GM19452 (cell line): ENCODE data around the gene TRDN.
"Not testable (repeated sequence)": the region's sequence is repeated elsewhere in the genome, so short reads cannot be mapped to it uniquely, and the experiment has no call there.

Source experiments
- ATAC-seq: cut with Tn5 transposase; IDR thresholded peaks from one replicate; pipeline ENCODE4 v1.9.1; 2021; ENCODE audit not compliant: unreplicated experiment

TRDN gene

DNA sequence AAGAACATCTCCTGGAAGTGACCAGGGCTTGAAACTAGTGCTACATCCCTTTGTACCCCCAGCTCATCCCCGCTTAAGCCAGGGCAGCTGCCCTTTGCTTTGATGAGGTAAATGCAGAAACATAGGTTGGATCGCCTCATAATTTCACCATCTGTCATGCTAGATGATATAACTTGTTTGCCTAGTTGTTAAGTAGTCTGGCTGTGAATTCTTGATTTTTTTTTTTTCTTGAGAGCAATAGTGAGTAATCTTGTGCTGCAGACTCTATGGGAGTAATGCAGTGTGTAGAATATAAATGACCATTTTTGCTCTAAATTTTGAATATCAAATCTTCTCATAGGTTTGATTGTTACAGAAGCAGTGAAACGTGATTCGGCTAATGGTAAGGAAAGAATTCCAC is 4.1 kb downstream of the TRDN start:
- ATAC-seq, result no peak

GRCh38 chr6:123629258-123629941 is 7.3 kb downstream of the TRDN start:
- no peak for ATAC-seq

- ATAC-seq, result no peak
Observed at GRCh38 chr6:123625696-123626095, 11.1 kb downstream of the TRDN start.

DNA sequence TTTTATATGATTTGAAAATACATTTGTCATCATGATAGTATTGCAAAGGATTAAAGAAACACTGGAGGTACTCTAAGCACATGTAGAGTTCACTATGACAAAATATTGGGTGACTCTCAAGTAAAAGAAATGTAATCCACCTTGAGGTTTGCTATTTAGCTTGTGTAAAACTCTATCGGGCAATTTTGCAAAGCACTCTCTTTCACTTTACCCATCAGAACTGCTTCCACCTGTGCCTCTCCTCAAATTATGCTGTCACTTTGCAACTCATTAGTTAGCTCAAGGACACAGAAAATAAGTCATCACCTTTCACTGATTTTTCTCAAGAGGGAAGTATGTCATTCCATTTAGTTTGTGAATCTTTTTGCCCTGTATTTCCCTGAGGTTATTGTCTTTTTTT is 14.0 kb downstream of the TRDN start:
- no peak for ATAC-seq

GRCh38 chr6:123619156-123619555 is 17.6 kb downstream of the TRDN start:
- ATAC-seq, result no peak

DNA sequence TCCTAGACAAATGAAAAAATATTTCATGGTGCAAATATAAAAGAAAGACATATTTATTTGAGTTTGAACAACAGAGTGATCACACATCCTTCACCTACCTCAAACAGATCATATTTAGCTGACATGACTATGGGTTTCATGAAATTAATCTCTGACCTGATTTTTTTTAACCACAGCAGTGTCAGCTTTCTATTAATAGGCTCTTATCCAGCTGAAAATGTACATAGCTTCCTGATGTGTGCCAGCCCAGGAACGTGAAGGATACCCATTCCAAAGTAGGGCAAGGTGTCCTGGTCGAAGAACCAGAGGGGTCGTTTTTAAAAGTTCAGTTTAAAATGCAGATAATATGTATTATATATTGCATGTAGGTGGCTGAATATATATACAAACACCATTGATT is 19.8 kb downstream of the TRDN start:
- no peak for ATAC-seq

- ATAC-seq, result no peak
Observed at GRCh38 chr6:123616016-123616415, 20.7 kb downstream of the TRDN start.

- no peak for ATAC-seq
Observed at GRCh38 chr6:123610779-123611178, 26.0 kb downstream of the TRDN start.

- ATAC-seq, result no peak
Observed at GRCh38 chr6:123604067-123604466, 32.7 kb downstream of the TRDN start.

DNA sequence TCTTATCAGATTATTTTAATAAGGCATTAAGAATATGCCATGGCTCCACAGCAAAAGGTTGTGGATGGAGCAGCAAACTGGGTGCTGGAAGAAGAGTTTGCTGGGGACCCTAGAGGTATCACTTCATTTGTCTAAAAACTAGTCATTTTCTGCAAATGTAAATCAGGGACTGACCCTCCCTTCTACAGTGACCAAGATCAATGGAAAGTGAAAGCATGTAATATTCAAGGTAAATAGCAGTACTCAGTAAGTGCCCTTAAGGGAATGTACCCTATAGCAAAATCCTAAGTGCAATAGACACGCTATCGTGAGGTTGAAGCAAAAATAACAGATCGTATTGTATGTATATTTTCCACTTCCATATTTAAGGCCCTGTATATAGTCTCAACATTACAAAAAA is 38.7 kb downstream of the TRDN start:
- no peak for ATAC-seq

DNA sequence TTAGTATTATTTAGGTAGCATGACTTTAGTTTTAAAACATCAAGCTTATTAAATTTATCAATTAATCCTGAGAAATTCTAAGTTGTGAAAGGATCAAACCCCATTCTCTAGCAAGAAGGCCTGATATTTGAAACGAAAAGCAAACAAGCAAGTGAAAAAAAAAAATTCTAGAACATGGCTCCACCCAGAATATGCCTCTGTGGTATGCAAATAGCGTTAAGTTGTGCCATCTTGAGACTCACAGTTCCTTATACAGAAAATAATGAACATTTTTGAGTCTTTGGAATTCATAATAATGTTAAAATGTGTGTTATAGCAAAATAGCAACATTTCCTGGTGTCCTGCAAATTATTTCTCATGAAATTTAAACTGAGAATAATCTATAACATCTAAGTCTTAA is 42.0 kb downstream of the TRDN start:
- ATAC-seq, result no peak

GRCh38 chr6:123592426-123592825 is 44.3 kb downstream of the TRDN start:
- no peak for ATAC-seq

DNA sequence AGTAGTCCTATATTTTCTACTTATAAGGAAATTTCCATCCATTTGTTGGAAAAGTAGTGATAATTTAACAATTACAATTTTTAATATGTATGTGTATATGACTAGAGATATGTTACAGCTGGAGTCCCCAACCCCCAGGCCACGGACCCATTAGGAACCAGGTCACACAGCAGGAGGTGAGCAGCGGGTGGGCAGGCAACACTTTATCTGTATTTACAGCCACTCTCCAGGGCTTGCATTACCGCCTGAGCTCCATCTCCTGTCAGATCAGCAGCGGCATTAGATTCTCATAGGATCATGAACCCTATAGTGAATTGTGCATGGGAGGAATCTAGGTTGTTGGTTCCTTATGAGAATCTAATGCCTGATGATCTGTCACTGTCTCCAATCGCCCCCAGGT is 46.8 kb downstream of the TRDN start:
- no peak for ATAC-seq

GRCh38 chr6:123589317-123589716 is 47.4 kb downstream of the TRDN start:
- no peak for ATAC-seq

DNA sequence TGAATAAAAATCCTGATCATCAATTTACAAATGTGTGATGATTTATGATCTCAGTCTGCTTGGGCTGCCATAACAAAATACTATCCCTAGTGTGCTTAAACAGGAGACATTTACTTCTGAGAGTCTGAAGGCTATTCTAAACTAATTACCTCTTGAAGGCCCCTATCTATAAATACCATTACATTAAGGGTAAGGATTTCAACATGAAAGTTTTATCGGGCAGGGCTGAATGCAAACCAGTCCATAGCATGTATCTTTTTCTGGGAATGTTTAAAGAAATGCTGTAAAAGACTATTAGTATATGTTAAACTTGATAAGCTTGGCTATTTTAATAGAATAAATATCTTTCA is 48.2 kb downstream of the TRDN start:
- ATAC-seq, result no peak

GRCh38 chr6:123587838-123588545 is 48.8 kb downstream of the TRDN start:
- no peak for ATAC-seq

GRCh38 chr6:123587407-123587806 is 49.3 kb downstream of the TRDN start:
- ATAC-seq, result not testable (repeated sequence)

DNA sequence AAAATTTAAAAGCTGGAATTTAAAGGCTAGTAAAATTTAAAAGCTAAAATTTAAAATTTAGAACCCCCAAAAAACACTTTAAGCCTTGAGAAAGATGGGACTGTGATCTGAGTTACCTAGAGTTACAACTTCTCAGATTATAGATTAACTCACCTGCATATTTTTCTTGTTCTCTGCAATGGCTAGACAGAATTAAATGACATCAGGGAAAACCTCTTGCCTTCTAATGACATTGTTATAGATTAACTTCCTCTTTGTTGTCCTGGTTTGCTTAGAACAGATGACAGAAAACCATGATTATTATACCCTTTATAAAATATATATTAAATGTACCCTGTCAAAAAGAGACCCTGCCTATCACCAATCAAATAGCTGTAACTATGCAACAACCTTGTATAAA is 56.4 kb downstream of the TRDN start:
- ATAC-seq, result no peak

DNA sequence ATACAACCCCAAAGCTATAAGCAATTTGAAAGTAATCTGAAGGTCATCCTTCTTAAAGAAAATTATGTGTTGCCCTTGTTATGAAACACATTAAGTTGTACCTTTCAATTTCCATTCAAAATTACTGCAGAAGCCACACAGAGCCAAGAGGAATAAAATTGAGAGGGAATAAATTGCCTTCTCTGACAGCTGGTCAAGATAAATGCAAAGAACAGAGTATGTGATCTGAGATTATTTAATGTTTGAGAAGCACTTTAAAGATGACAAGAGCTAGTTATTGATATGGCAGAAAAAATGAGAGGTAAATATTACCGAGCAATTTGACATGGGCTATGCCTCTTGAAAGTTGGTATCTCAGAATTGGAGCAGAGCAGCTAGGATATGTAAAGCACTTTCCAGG is 61.6 kb downstream of the TRDN start:
- ATAC-seq, result no peak

DNA sequence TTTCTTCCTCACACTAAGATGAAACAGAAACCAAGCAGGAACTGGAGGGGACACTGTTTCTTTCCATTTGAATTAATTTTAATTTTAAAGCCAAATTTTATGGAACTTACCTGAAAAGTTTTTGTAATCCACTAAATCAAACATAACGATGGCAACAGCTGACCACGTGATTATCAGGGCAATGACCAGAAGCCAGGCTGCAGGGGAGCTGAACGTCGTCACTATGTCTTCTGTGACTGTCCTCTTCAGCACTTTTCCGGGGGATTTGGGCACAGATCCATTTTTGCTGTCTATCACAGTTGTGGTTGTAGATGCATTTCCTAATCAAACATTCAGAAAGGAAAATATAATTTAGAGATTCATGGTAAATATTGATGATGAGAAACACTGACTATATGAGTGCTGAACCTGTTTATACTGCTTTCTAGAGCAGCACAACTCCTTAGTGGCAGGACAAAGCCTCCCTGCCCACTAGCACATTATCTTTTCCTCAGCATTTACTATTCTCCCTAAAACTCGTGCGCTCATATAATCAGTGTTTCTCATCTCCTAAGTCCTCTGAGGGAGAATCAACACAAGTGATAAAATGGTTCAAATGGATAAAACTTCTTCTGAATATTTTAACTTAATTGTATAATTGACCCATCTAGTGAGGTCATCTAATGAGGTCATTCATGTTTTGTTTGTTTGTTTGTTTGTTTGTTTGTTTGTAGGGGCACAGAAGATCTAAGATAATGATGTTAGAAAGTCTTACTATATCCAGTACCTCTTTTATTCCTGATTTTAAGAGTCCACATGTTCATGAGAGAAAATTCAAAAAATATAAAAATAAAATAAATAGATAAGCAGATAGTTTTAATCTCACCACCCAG is 65.7 kb downstream of the TRDN start:
- ATAC-seq, result no peak

- ATAC-seq, result no peak
Observed at GRCh38 chr6:123569575-123569974, 67.2 kb downstream of the TRDN start.

GRCh38 chr6:123565529-123565928 is 71.2 kb downstream of the TRDN start:
- no peak for ATAC-seq
